ENCODE data around the gene PPT2. TPM values are rescaled to one million over a fixed set of nuclear protein-coding genes. Genes with fewer than 3 reads are reported as not detected.

The PPT2 gene
- total and polyA plus RNA-seq, 2 of the 13 experiments (the other 11 are each of a cell fraction or from before 2014, with no cell fraction given) = 39.2 to 61.8 TPM

DNA sequence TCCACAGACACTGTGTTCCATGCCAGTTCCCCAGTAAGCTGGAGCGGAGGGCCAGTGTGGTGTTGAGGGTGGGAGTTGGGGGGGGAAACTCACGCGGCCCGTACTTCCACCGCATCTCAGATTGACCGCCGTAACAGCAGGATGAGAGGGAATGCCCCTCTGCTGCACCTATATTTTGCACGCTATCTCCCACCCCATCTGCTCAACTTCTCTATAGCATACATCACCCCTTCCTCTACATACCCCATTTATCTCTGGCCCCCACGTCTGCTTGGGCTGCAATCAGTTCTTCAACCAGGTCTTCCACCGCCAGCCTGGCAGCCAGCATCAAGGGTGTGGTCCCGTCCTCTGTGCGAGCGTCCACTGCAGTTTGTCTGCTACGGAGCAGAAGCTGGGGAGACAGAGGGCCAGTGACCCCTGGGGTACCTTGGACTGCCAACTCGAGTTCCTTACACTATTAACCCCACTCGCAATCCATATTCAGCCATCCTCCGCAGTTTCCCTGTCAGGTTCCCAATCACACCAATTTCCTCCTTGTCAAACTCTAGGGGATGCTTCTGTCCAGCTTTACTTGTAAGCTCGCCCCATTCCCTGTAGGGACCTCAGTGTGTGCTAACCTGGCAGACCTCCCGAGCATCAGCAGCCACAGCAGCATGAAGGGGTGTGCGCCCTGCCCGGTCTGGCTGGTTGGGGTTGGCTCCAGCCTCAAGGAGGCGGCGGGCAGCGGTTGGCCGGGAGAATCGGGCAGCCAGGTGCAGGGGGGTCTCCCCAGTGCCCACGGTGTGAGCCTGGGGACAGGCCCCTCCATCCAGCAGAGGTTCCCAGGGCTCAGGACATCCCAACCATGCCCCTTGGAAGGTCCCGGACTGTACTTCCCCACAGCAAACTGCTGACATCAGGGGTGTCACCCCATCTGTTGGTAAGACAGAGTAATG, 43.0 kb downstream of the PPT2 start (continued):
- TF ChIP-seq, protein P1, sequence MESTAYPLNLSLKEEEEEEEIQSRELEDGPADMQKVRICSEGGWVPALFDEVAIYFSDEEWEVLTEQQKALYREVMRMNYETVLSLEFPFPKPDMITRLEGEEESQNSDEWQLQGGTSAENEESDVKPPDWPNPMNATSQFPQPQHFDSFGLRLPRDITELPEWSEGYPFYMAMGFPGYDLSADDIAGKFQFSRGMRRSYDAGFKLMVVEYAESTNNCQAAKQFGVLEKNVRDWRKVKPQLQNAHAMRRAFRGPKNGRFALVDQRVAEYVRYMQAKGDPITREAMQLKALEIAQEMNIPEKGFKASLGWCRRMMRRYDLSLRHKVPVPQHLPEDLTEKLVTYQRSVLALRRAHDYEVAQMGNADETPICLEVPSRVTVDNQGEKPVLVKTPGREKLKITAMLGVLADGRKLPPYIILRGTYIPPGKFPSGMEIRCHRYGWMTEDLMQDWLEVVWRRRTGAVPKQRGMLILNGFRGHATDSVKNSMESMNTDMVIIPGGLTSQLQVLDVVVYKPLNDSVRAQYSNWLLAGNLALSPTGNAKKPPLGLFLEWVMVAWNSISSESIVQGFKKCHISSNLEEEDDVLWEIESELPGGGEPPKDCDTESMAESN (CRISPR knock-in tag; conservative IDR thresholded peaks at IDR 0.05) = no peak
- TF ChIP-seq ZBTB38 (CRISPR knock-in tag; IDR thresholded peaks at IDR 0.05) (peak; percentile 97), ZNF660 (CRISPR knock-in tag; IDR thresholded peaks at IDR 0.05; ENCODE audit: borderline replicate concordance, low read depth) (peak; percentile 83; the same call in 1 of the 2 replicates), EED (CRISPR knock-in tag; IDR thresholded peaks at IDR 0.05) (peak; percentile 67; the same call in 1 of the 2 replicates), ZNF556 (CRISPR knock-in tag; IDR thresholded peaks at IDR 0.05; ENCODE audit: borderline replicate concordance) (no peak), PHF20 (CRISPR knock-in tag; IDR thresholded peaks at IDR 0.05) (no peak), TRIM24 (CRISPR knock-in tag; IDR thresholded peaks at IDR 0.05) (no peak), ZNF687 (CRISPR knock-in tag; IDR thresholded peaks at IDR 0.05) (no peak), ZBTB7A (CRISPR knock-in tag; IDR thresholded peaks at IDR 0.05) (no peak), ZNF746 (CRISPR knock-in tag; IDR thresholded peaks at IDR 0.05) (0 out of 2 replicates have a peak, but pooled peaks have one; percentile 3), NFIC (IDR thresholded peaks at IDR 0.05; ENCODE audit: low read length) (no peak), NBN (conservative IDR thresholded peaks at IDR 0.05) (no peak), ZNF138 (CRISPR knock-in tag; IDR thresholded peaks at IDR 0.05; ENCODE audit: low read depth) (no peak), ZBTB7B (CRISPR knock-in tag; IDR thresholded peaks at IDR 0.05) (no peak)
- TF ChIP-seq, protein P2, sequence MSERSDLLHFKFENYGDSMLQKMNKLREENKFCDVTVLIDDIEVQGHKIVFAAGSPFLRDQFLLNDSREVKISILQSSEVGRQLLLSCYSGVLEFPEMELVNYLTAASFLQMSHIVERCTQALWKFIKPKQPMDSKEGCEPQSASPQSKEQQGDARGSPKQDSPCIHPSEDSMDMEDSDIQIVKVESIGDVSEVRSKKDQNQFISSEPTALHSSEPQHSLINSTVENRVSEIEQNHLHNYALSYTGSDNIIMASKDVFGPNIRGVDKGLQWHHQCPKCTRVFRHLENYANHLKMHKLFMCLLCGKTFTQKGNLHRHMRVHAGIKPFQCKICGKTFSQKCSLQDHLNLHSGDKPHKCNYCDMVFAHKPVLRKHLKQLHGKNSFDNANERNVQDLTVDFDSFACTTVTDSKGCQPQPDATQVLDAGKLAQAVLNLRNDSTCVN (CRISPR knock-in tag; IDR thresholded peaks at IDR 0.05; ENCODE audit: borderline replicate concordance) = no peak
- TF ChIP-seq, protein P3, sequence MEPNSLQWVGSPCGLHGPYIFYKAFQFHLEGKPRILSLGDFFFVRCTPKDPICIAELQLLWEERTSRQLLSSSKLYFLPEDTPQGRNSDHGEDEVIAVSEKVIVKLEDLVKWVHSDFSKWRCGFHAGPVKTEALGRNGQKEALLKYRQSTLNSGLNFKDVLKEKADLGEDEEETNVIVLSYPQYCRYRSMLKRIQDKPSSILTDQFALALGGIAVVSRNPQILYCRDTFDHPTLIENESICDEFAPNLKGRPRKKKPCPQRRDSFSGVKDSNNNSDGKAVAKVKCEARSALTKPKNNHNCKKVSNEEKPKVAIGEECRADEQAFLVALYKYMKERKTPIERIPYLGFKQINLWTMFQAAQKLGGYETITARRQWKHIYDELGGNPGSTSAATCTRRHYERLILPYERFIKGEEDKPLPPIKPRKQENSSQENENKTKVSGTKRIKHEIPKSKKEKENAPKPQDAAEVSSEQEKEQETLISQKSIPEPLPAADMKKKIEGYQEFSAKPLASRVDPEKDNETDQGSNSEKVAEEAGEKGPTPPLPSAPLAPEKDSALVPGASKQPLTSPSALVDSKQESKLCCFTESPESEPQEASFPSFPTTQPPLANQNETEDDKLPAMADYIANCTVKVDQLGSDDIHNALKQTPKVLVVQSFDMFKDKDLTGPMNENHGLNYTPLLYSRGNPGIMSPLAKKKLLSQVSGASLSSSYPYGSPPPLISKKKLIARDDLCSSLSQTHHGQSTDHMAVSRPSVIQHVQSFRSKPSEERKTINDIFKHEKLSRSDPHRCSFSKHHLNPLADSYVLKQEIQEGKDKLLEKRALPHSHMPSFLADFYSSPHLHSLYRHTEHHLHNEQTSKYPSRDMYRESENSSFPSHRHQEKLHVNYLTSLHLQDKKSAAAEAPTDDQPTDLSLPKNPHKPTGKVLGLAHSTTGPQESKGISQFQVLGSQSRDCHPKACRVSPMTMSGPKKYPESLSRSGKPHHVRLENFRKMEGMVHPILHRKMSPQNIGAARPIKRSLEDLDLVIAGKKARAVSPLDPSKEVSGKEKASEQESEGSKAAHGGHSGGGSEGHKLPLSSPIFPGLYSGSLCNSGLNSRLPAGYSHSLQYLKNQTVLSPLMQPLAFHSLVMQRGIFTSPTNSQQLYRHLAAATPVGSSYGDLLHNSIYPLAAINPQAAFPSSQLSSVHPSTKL (CRISPR knock-in tag; IDR thresholded peaks at IDR 0.05) = no peak
- TF ChIP-seq, protein P4, sequence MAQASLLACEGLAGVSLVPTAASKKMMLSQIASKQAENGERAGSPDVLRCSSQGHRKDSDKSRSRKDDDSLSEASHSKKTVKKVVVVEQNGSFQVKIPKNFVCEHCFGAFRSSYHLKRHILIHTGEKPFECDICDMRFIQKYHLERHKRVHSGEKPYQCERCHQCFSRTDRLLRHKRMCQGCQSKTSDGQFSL (CRISPR knock-in tag; IDR thresholded peaks at IDR 0.05) = peak; percentile 86
